ENCODE data around the gene PRRT1.

DNA sequence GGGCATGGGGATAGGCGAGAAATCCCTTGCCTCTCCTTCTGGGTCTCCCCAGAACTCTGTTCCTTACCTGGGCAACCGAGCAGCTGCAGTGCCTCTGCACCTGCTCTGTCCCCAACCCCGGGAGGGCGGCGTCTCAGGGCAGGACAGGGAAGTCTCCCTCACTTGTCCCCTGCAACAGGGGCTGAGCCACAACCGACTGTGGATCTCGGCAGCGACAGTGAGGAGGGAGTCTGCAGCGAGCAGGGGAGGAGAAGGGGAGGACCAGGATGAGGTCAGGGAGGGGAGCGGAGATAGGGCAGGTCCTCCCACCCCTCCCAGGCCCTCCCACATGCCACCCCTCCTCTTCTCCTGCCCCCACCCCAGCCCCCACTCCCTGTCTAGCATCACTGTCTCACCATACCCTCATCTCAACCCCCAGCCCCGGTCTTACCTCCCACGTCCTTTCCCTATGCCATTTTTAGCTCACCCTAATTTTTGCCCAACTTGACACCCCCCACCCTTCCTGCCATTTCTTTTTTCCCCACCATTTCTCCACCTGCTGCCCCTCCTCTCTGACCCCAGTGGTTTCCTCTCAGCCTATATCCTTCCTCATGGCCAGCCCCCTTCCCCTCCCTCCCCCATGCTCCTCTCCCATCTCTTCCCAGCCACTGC is 42.5 kb downstream of the PRRT1 start, which contains the start of gene TNXB:
- TF ChIP-seq, protein P1, sequence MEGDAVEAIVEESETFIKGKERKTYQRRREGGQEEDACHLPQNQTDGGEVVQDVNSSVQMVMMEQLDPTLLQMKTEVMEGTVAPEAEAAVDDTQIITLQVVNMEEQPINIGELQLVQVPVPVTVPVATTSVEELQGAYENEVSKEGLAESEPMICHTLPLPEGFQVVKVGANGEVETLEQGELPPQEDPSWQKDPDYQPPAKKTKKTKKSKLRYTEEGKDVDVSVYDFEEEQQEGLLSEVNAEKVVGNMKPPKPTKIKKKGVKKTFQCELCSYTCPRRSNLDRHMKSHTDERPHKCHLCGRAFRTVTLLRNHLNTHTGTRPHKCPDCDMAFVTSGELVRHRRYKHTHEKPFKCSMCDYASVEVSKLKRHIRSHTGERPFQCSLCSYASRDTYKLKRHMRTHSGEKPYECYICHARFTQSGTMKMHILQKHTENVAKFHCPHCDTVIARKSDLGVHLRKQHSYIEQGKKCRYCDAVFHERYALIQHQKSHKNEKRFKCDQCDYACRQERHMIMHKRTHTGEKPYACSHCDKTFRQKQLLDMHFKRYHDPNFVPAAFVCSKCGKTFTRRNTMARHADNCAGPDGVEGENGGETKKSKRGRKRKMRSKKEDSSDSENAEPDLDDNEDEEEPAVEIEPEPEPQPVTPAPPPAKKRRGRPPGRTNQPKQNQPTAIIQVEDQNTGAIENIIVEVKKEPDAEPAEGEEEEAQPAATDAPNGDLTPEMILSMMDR (IDR thresholded peaks at IDR 0.05 in 8 of 11, conservative IDR thresholded peaks at IDR 0.05 in 3 of 11): no peak
- TF ChIP-seq POLR2AphosphoS5 (IDR thresholded peaks at IDR 0.05) (peak; percentile 61 to 81 (median 72)), POLR2A (IDR thresholded peaks at IDR 0.05) (peak in 1 of 3 donors; percentile 17)

Data from spleen (tissue), 7 donors.